GM12892 (cell line): ENCODE data around the gene PRKCH.

ENCODE experiments used
- POLR2A ChIP-seq: IDR thresholded peaks from 2 replicates; pipeline ENCODE4 v1.6.1; 2011; ENCODE audit warnings: low read depth, low read length, control low read depth
- POLR2AphosphoS5 ChIP-seq: IDR thresholded peaks from 2 replicates; pipeline ENCODE4 v1.6.1; 2011; ENCODE audit warnings: low read depth, low read length, control low read depth
- TAF1 ChIP-seq: IDR thresholded peaks from 2 replicates; pipeline ENCODE4 v1.6.1; 2011; ENCODE audit warnings: low read depth, mild to moderate bottlenecking, control low read depth, low read length, borderline replicate concordance

GRCh38 chr14:61382842-61383241 is 61.5 kb downstream of the PRKCH start:
- TF ChIP-seq POLR2A (no peak), POLR2AphosphoS5 (no peak), TAF1 (no peak)
